Panc1 (cell line): ENCODE results near the gene FNDC10.

Experiments
- SIN3A ChIP-seq: IDR thresholded peaks from 2 replicates; pipeline ENCODE4 v1.6.1; 2012; ENCODE audit warnings: low read depth, mild to moderate bottlenecking, low read length, moderate library complexity, borderline replicate concordance; ENCODE audit not compliant: insufficient read depth
- TCF7L2 ChIP-seq: IDR thresholded peaks from 2 replicates; pipeline ENCODE4 v1.6.1; 2011; ENCODE audit warnings: mild to moderate bottlenecking, low read depth, low read length, inconsistent platforms
- TF ChIP-seq, protein P1 (sequence below): fragments of 450-650 bp; IDR thresholded peaks from 2 replicates; pipeline ENCODE4 v1.5.1; 2017; ENCODE audit warnings: mild to moderate bottlenecking

GRCh38 chr1:1599935-1600860, at the start of gene FNDC10:
- TF ChIP-seq TCF7L2 (no peak), SIN3A (no peak)
- TF ChIP-seq, protein P1, sequence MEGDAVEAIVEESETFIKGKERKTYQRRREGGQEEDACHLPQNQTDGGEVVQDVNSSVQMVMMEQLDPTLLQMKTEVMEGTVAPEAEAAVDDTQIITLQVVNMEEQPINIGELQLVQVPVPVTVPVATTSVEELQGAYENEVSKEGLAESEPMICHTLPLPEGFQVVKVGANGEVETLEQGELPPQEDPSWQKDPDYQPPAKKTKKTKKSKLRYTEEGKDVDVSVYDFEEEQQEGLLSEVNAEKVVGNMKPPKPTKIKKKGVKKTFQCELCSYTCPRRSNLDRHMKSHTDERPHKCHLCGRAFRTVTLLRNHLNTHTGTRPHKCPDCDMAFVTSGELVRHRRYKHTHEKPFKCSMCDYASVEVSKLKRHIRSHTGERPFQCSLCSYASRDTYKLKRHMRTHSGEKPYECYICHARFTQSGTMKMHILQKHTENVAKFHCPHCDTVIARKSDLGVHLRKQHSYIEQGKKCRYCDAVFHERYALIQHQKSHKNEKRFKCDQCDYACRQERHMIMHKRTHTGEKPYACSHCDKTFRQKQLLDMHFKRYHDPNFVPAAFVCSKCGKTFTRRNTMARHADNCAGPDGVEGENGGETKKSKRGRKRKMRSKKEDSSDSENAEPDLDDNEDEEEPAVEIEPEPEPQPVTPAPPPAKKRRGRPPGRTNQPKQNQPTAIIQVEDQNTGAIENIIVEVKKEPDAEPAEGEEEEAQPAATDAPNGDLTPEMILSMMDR: no peak
